Activated CD4-positive, alpha-beta T cell treated with anti-CD3 and anti-CD28 coated beads for 36 hours (primary cell): ENCODE results near the gene LRPAP1. TPM values are rescaled to one million over a fixed set of nuclear protein-coding genes. Genes with fewer than 3 reads are reported as not detected.
A peak's percentile ranks its signal among the peaks of the same experiment; 100 is the strongest.

ENCODE experiments used
- ATAC-seq: fragments of 200-7000 bp; cut with Tn5 transposase; one replicate; pipeline ENCODE4 v1.10.0; 2021; ENCODE audit warnings: mild to moderate bottlenecking, moderate library complexity
- CTCF ChIA-PET: fragments of 350-600 bp; sonication (Branson Sonifier 250); formaldehyde crosslinking; loops from one replicate; lab custom pipeline; 2021; ENCODE audit warnings: antibody characterized with exemption; lab: Charles Lee
- POLR2A ChIA-PET: fragments of 350-600 bp; sonication (Branson Sonifier 250); formaldehyde crosslinking; loops from one replicate; lab custom pipeline; 2021; ENCODE audit warnings: antibody characterized with exemption, inconsistent platforms; lab: Charles Lee
- DNase-seq: peaks from one replicate; pipeline ENCODE4 v3.0.0-alpha.2; 2020
- H3K27ac Mint-ChIP-seq: one replicate; pipeline ENCODE4 v1.8.0; 2021; ENCODE audit warnings: mixed read lengths
- H3K27me3 Mint-ChIP-seq: one replicate; pipeline ENCODE4 v1.8.0; 2021; ENCODE audit warnings: mixed read lengths
- H3K36me3 Mint-ChIP-seq: one replicate; pipeline ENCODE4 v1.8.0; 2021; ENCODE audit warnings: low read depth, mixed read lengths
- H3K4me1 Mint-ChIP-seq: one replicate; pipeline ENCODE4 v1.8.0; 2021; ENCODE audit warnings: mixed read lengths
- H3K4me3 Mint-ChIP-seq: one replicate; pipeline ENCODE4 v1.8.0; 2021; ENCODE audit warnings: mild to moderate bottlenecking, moderate library complexity, mixed read lengths
- H3K9me3 Mint-ChIP-seq: one replicate; pipeline ENCODE4 v1.8.0; 2021; ENCODE audit warnings: low read depth, mixed read lengths
- intact Hi-C, 2 experiments: fragments of 100-400 bp; cut with DNase I in 1 of 2; cut with micrococcal nuclease in 1 of 2; formaldehyde crosslinking; loops; one replicate each; pipeline versions ENCODE4 v1.14.2 to v1.15.1; 2022 to 2024; cut with DNase I, micrococcal nuclease
- total RNA-seq, 2 experiments: library from RNA; stranded (reverse); gene quantifications; one replicate each; pipeline ENCODE4 v1.2.3, GENCODE V29; 2021

Gene LRPAP1
- total RNA-seq, 2 experiments from 2014 or later, result 50.8 to 53.4 TPM

- ChIA-PET CTCF (interaction anchor here (0.9 kb wide), 1 partner anchor 10 kb away, joined by 6 read pairs; no protein-coding TSS in a partner anchor), POLR2A (no interaction called here)
- H3K36me3 Mint-ChIP-seq, result peaks cover 12% of the 10 kb centered on the region
- H3K4me1 Mint-ChIP-seq, result peaks cover 5% of the 10 kb centered on the region
- H3K4me3 Mint-ChIP-seq, result no peak overlapping the region
- H3K9me3 Mint-ChIP-seq, result no peaks in the 10 kb centered on the region
- ATAC-seq (peak; percentile 70), DNase-seq (no peak)
- H3K27me3 Mint-ChIP-seq, result no peaks in the 10 kb centered on the region
- intact Hi-C loops, result no loop called here
- peak overlapping the region; percentile 27 for H3K27ac Mint-ChIP-seq
These were observed 29.0 kb downstream of the LRPAP1 start for GRCh38 chr4:3502941-3503936.

GRCh38 chr4:3501825-3502425, 30.3 kb downstream of the LRPAP1 start:
- Mint-ChIP-seq H3K27ac (no peak overlapping the region), H3K9me3 (no peaks in the 10 kb centered on the region), H3K27me3 (no peaks in the 10 kb centered on the region), H3K4me1 (peaks cover 5% of the 10 kb centered on the region), H3K4me3 (no peak overlapping the region), H3K36me3 (peaks cover 6% of the 10 kb centered on the region)
- CTCF ChIA-PET, result interaction anchor here (0.6 kb wide), 1 partner anchor 70 kb away, joined by 5 read pairs; no protein-coding TSS in a partner anchor
- ATAC-seq (no peak), DNase-seq (no peak)
- POLR2A ChIA-PET, result no interaction called here
- intact Hi-C loops, result no loop called here

GRCh38 chr4:3501126-3501824, 30.9 kb downstream of the LRPAP1 start:
- ChIA-PET CTCF (interaction anchor here (0.6 kb wide), 1 partner anchor 71 kb away, joined by 5 read pairs; no protein-coding TSS in a partner anchor), POLR2A (no interaction called here)
- no peaks in the 10 kb centered on the region for H3K9me3 Mint-ChIP-seq
- H3K27ac Mint-ChIP-seq, result no peak overlapping the region
- peaks cover 6% of the 10 kb centered on the region for H3K36me3 Mint-ChIP-seq
- ATAC-seq (no peak), DNase-seq (no peak)
- H3K4me1 Mint-ChIP-seq, result peaks cover 5% of the 10 kb centered on the region
- no peak overlapping the region for H3K4me3 Mint-ChIP-seq
- H3K27me3 Mint-ChIP-seq, result no peaks in the 10 kb centered on the region
- intact Hi-C loops, result no loop called here

- Mint-ChIP-seq H3K9me3 (no peaks in the 10 kb centered on the region), H3K36me3 (peaks cover 4% of the 10 kb centered on the region), H3K4me1 (peaks cover 5% of the 10 kb centered on the region), H3K27me3 (no peaks in the 10 kb centered on the region), H3K4me3 (no peak overlapping the region), H3K27ac (no peak overlapping the region)
- ATAC-seq (no peak), DNase-seq (no peak)
- intact Hi-C loops, result no loop called here
- CTCF ChIA-PET, result no interaction called here
- POLR2A ChIA-PET, result no interaction called here
These were observed 31.6 kb downstream of the LRPAP1 start for GRCh38 chr4:3500634-3501101.

DNA sequence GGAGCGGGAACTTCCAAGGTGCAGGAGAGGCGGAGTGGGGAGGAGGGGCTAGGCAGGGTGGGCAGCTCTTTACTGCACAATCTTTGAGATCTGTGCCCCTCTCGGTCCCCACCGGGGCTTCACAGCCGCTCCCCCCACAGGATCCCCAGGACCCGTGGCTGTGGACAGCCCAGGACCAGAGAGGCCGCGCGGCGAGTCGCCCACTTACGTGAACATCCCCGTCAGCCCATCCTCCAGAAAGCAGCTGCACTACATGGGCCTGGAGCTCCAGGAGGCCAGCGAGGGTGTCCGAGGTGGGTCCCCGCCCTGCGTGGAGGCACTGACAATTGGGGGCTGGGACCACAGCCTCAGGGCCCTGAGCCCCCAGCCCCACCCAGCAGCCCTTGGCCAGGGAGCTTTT, 32.1 kb downstream of the LRPAP1 start:
- Mint-ChIP-seq H3K27ac (no peak overlapping the region), H3K4me1 (peaks cover 5% of the 10 kb centered on the region), H3K27me3 (peaks cover 2% of the 10 kb centered on the region), H3K36me3 (peaks cover 4% of the 10 kb centered on the region), H3K9me3 (no peaks in the 10 kb centered on the region), H3K4me3 (no peak overlapping the region)
- ATAC-seq, result no peak
- POLR2A ChIA-PET, result no interaction called here
- DNase-seq, result no peak
- CTCF ChIA-PET, result no interaction called here
- intact Hi-C loops, result no loop called here

DNA sequence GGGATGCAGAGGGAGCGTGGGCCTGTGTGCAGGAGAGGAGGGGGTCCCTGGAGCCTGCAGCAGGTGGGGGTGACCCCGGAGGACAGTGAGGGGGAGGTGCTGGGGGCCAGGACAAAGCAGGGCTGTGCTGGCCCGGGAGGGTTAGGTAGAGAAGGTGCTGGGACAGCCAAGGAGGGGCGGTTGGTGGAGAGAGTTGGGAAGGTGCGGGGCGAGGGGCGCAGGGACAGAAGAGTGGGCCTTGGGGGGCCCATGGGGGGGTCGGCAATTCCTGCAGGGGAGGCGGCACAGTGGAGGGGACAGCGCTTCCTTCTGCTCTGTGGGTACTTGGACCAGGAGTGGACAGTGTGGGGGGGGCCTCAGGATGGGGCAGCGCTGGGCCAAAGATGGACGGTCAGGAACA, 32.5 kb downstream of the LRPAP1 start:
- Mint-ChIP-seq H3K4me1 (peaks cover 5% of the 10 kb centered on the region), H3K9me3 (no peaks in the 10 kb centered on the region), H3K36me3 (peaks cover 4% of the 10 kb centered on the region), H3K27me3 (peaks cover 2% of the 10 kb centered on the region), H3K27ac (no peak overlapping the region), H3K4me3 (no peak overlapping the region)
- no peak for ATAC-seq
- intact Hi-C loops, result no loop called here
- ChIA-PET POLR2A (no interaction called here), CTCF (no interaction called here)
- DNase-seq, result no peak

- intact Hi-C loops, result no loop called here
- Mint-ChIP-seq H3K9me3 (no peaks in the 10 kb centered on the region), H3K27me3 (peaks cover 2% of the 10 kb centered on the region), H3K4me3 (no peak overlapping the region), H3K36me3 (peaks cover 4% of the 10 kb centered on the region), H3K4me1 (peaks cover 5% of the 10 kb centered on the region), H3K27ac (no peak overlapping the region)
- CTCF ChIA-PET, result no interaction called here
- ATAC-seq (no peak), DNase-seq (no peak)
- POLR2A ChIA-PET, result no interaction called here
These were observed 33.2 kb downstream of the LRPAP1 start for GRCh38 chr4:3498901-3499510.

GRCh38 chr4:3498407-3498806, 33.8 kb downstream of the LRPAP1 start:
- no peak for ATAC-seq
- Mint-ChIP-seq H3K4me1 (peaks cover 2% of the 10 kb centered on the region), H3K36me3 (peaks cover 1% of the 10 kb centered on the region), H3K4me3 (no peak overlapping the region), H3K9me3 (no peaks in the 10 kb centered on the region), H3K27me3 (peaks cover 2% of the 10 kb centered on the region), H3K27ac (no peak overlapping the region)
- no peak for DNase-seq
- intact Hi-C loops, result no loop called here
- ChIA-PET CTCF (no interaction called here), POLR2A (no interaction called here)

GRCh38 chr4:3497523-3498389, 34.5 kb downstream of the LRPAP1 start:
- H3K4me1 Mint-ChIP-seq, result no peaks in the 10 kb centered on the region
- ChIA-PET CTCF (no interaction called here), POLR2A (no interaction called here)
- H3K27ac Mint-ChIP-seq, result no peak overlapping the region
- ATAC-seq (no peak), DNase-seq (no peak)
- H3K9me3 Mint-ChIP-seq, result no peaks in the 10 kb centered on the region
- intact Hi-C loops, result no loop called here
- H3K36me3 Mint-ChIP-seq, result no peaks in the 10 kb centered on the region
- H3K4me3 Mint-ChIP-seq, result no peak overlapping the region
- peaks cover 2% of the 10 kb centered on the region for H3K27me3 Mint-ChIP-seq

DNA sequence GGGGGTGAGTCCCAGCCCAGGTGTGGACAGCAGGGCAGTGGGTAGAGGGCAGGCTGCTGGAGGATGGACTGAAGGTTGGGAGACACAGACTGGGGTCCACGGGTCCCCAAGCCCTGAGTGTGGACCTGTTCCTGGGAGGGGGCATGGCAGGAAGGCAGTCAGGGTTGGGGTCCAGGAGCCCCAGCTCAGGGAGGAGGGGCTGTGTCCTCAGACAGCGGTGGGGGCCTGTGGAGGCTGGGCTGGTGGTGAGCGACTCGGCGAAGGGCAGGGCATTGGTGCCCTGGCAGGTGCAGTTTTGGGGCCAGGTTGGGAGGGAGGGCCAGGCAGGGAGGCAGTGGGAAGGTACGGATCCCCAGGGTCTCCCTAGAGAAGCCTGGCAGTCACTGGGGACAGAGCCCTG, 35.1 kb downstream of the LRPAP1 start:
- DNase-seq, result no peak
- no peak overlapping the region for H3K27ac Mint-ChIP-seq
- intact Hi-C loops, result no loop called here
- no peak overlapping the region for H3K4me3 Mint-ChIP-seq
- ChIA-PET CTCF (no interaction called here), POLR2A (no interaction called here)
- no peak for ATAC-seq
- peaks cover 5% of the 10 kb centered on the region for H3K27me3 Mint-ChIP-seq
- no peaks in the 10 kb centered on the region for H3K4me1 Mint-ChIP-seq
- H3K36me3 Mint-ChIP-seq, result no peaks in the 10 kb centered on the region
- H3K9me3 Mint-ChIP-seq, result no peaks in the 10 kb centered on the region
